Vagina (tissue), 2 donors: ENCODE measurements around the gene ALDH16A1. TPM values are rescaled to one million over a fixed set of nuclear protein-coding genes. Genes with fewer than 3 reads are reported as not detected.

Source experiments
- DNase-seq, 2 donors: peaks; one replicate each; pipeline ENCODE4 v3.0.0-alpha.2; 2017; ENCODE audit errors: extremely low spot score in 2 of 2
- H3K27ac ChIP-seq: fragments of 200-600 bp; sonication (generic); one replicate; pipeline ENCODE4 v1.5.1; 2019
- H3K27me3 ChIP-seq: fragments of 200-600 bp; sonication (generic); one replicate; pipeline ENCODE4 v1.5.1; 2019
- H3K36me3 ChIP-seq, 2 donors: fragments of 200-600 bp; sonication (generic); one replicate each; pipeline ENCODE4 v1.5.1; 2017 to 2019
- H3K4me1 ChIP-seq: fragments of 200-600 bp; sonication (generic); one replicate; pipeline ENCODE4 v1.5.1; 2019
- H3K4me3 ChIP-seq, 2 donors: fragments of 200-600 bp; sonication (generic); 1 replicate in 1 of 2; 2 replicates in 1 of 2; pipeline ENCODE4 v1.5.1; 2016 to 2019
- H3K9me3 ChIP-seq: fragments of 200-600 bp; sonication (generic); one replicate; pipeline ENCODE4 v1.5.1; 2019
- POLR2A ChIP-seq, 2 donors: fragments of 450-650 bp; IDR thresholded peaks; one replicate each; pipeline ENCODE4 v1.6.1; 2017; ENCODE audit warnings: antibody characterized with exemption in 2 of 2, mild to moderate bottlenecking in 2 of 2, moderate library complexity in 2 of 2
- POLR2AphosphoS5 ChIP-seq, 2 donors: sonication (generic); formaldehyde crosslinking; IDR thresholded peaks; one replicate each; pipeline ENCODE4 v1.9.0; 2017; ENCODE audit warnings: antibody characterized with exemption in 2 of 2, mild to moderate bottlenecking in 2 of 2, low read depth in 1 of 2; ENCODE audit not compliant: insufficient read depth in 1 of 2
- intact Hi-C: fragments of 100-400 bp; cut with DNase I; formaldehyde crosslinking; loops from one replicate; pipeline ENCODE4 v1.15.1; 2023
- total RNA-seq: library from RNA; depleted of rRNA; stranded (reverse); fragments of >200 nt; gene quantifications from one replicate; pipeline ENCODE4 v1.2.3, GENCODE V29; 2016
- TF ChIP-seq, protein P1 (sequence below), 3 experiments: fragments of 450-650 bp in 2 of 3; fragments of 200-600 bp in 1 of 3; sonication (generic) in 1 of 3; IDR thresholded peaks; one replicate each; pipeline ENCODE4 v1.5.1; 2017 to 2019; ENCODE audit warnings: antibody characterized with exemption in 3 of 3, mild to moderate bottlenecking in 2 of 3, moderate library complexity in 2 of 3

The ALDH16A1 gene
- total RNA-seq, 1 donor from 2014 or later: 29.5 TPM

- DNase-seq: no peak
- no peaks in the 10 kb centered on the region for H3K9me3 ChIP-seq
- no peak overlapping the region for H3K4me3 ChIP-seq
- H3K36me3 ChIP-seq: no peaks in the 10 kb centered on the region
- no peak overlapping the region for H3K27ac ChIP-seq
- intact Hi-C loops: no loop called here
- TF ChIP-seq, protein P1, sequence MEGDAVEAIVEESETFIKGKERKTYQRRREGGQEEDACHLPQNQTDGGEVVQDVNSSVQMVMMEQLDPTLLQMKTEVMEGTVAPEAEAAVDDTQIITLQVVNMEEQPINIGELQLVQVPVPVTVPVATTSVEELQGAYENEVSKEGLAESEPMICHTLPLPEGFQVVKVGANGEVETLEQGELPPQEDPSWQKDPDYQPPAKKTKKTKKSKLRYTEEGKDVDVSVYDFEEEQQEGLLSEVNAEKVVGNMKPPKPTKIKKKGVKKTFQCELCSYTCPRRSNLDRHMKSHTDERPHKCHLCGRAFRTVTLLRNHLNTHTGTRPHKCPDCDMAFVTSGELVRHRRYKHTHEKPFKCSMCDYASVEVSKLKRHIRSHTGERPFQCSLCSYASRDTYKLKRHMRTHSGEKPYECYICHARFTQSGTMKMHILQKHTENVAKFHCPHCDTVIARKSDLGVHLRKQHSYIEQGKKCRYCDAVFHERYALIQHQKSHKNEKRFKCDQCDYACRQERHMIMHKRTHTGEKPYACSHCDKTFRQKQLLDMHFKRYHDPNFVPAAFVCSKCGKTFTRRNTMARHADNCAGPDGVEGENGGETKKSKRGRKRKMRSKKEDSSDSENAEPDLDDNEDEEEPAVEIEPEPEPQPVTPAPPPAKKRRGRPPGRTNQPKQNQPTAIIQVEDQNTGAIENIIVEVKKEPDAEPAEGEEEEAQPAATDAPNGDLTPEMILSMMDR (IDR thresholded peaks at IDR 0.05): no peak
- TF ChIP-seq POLR2AphosphoS5 (IDR thresholded peaks at IDR 0.05; ENCODE audit: insufficient read depth in 1 of 2, low read depth in 1 of 2): no peak
- no peak for TF ChIP-seq POLR2A (IDR thresholded peaks at IDR 0.05)
- H3K27me3 ChIP-seq: no peaks in the 10 kb centered on the region
- H3K4me1 ChIP-seq: no peaks in the 10 kb centered on the region
Measured at GRCh38 chr19:49415102-49415809, 37.8 kb upstream of the ALDH16A1 start.

DNA sequence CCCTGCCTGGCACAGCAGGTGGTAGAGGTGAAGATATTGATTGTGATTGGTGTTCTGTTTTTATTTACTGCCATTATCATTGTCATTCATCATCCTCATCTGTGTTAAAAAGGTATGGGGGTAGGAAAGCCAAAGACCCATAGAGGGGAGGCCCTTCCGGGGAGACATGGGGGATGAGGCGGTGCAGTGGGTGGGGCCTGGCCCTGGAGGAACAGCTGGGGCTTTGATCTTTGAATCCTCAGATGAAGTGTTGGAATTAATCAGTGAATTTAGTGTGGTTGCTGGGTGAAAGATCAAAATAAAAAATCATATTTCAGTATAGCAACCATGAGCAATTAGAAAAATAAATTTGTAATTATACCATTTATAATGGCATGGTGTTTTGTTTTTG is 37.2 kb upstream of the ALDH16A1 start:
- H3K27me3 ChIP-seq: no peaks in the 10 kb centered on the region

GRCh38 chr19:49417088-49417487 is 35.9 kb upstream of the ALDH16A1 start:
- TF ChIP-seq, protein P1 (IDR thresholded peaks at IDR 0.05): no peak
- no peak for TF ChIP-seq POLR2AphosphoS5 (IDR thresholded peaks at IDR 0.05; ENCODE audit: insufficient read depth in 1 of 2, low read depth in 1 of 2)
- TF ChIP-seq POLR2A (IDR thresholded peaks at IDR 0.05): no peak
- intact Hi-C loops: no loop called here
- no peak overlapping the region for H3K4me3 ChIP-seq
- peaks cover 9% of the 10 kb centered on the region for H3K27me3 ChIP-seq
- no peak overlapping the region for H3K27ac ChIP-seq
- no peaks in the 10 kb centered on the region for H3K36me3 ChIP-seq
- peaks cover 11% of the 10 kb centered on the region for H3K4me1 ChIP-seq
- H3K9me3 ChIP-seq: no peaks in the 10 kb centered on the region
- DNase-seq: no peak

More for the DNA sequence above, 37.2 kb upstream of the ALDH16A1 start:
- no peaks in the 10 kb centered on the region for H3K36me3 ChIP-seq
- no peak overlapping the region for H3K4me3 ChIP-seq
- TF ChIP-seq, protein P1 (IDR thresholded peaks at IDR 0.05): no peak
- no peak for TF ChIP-seq POLR2A (IDR thresholded peaks at IDR 0.05)
- TF ChIP-seq POLR2AphosphoS5 (IDR thresholded peaks at IDR 0.05; ENCODE audit: insufficient read depth in 1 of 2, low read depth in 1 of 2): no peak
- peaks cover 2% of the 10 kb centered on the region for H3K4me1 ChIP-seq
- H3K9me3 ChIP-seq: no peaks in the 10 kb centered on the region
- no peak overlapping the region for H3K27ac ChIP-seq
- DNase-seq: no peak
- intact Hi-C loops: no loop called here

DNA sequence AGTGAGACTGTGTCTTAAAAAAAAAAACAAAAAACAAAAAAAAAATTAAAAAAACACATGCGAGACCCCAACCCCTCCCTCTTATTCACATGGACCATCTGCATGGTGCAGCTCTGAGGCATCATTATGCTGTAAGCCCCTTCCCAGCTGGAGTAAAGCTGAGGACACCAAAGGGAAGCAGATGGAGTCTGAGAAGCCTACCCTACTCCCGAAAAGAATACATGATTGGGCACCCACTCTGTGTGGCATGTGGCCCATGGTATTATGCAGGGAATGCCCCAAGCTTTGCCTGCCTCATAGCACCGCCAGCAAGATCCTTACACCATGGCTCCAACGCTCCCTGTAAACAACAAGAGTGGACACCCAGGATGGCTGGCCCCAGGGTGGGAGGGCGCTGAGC is 34.5 kb upstream of the ALDH16A1 start:
- Histone ChIP-seq H3K4me1 (peaks cover 25% of the 10 kb centered on the region), H3K9me3 (no peaks in the 10 kb centered on the region), H3K27ac (no peak overlapping the region), H3K36me3 (no peaks in the 10 kb centered on the region), H3K27me3 (peaks cover 23% of the 10 kb centered on the region), H3K4me3 (no peak overlapping the region)
- TF ChIP-seq, protein P1 (IDR thresholded peaks at IDR 0.05): no peak
- TF ChIP-seq POLR2AphosphoS5 (IDR thresholded peaks at IDR 0.05; ENCODE audit: insufficient read depth in 1 of 2, low read depth in 1 of 2) (no peak), POLR2A (IDR thresholded peaks at IDR 0.05) (no peak)
- no peak for DNase-seq
- intact Hi-C loops: no loop called here

- intact Hi-C loops: no loop called here
- Histone ChIP-seq H3K27ac (no peak overlapping the region), H3K36me3 (no peaks in the 10 kb centered on the region), H3K27me3 (peaks cover 25% of the 10 kb centered on the region), H3K9me3 (no peaks in the 10 kb centered on the region), H3K4me3 (no peak overlapping the region), H3K4me1 (peaks cover 26% of the 10 kb centered on the region)
- TF ChIP-seq POLR2AphosphoS5 (IDR thresholded peaks at IDR 0.05; ENCODE audit: insufficient read depth in 1 of 2, low read depth in 1 of 2): no peak
- TF ChIP-seq, protein P1 (IDR thresholded peaks at IDR 0.05): no peak
- no peak for TF ChIP-seq POLR2A (IDR thresholded peaks at IDR 0.05)
- DNase-seq: no peak
Measured at GRCh38 chr19:49419173-49419572, 33.9 kb upstream of the ALDH16A1 start.
